Kidney epithelial cell (primary cell): ENCODE measurements around the gene C20orf173. TPM values are rescaled to one million over a fixed set of nuclear protein-coding genes. Genes with fewer than 3 reads are reported as not detected.

ENCODE experiments used
- DNase-seq: peaks from one replicate; pipeline ENCODE4 v3.0.0-alpha.2; 2010; ENCODE audit warnings: low read depth
- H3K27me3 ChIP-seq: 2 replicates; pipeline ENCODE4 v1.6.0; 2011; ENCODE audit warnings: low read length; ENCODE audit not compliant: control insufficient read depth, insufficient read depth
- H3K36me3 ChIP-seq: 2 replicates; pipeline ENCODE4 v1.5.1; 2011; ENCODE audit warnings: low read length; ENCODE audit not compliant: control insufficient read depth, insufficient read depth
- H3K4me3 ChIP-seq: 2 replicates; pipeline ENCODE4 v1.5.1; 2011; ENCODE audit warnings: low read depth, mild to moderate bottlenecking, control low read depth, low read length
- CTCF ChIP-seq: IDR thresholded peaks from 2 replicates; pipeline ENCODE4 v1.5.1; 2011; ENCODE audit warnings: mild to moderate bottlenecking, moderate library complexity, low read length, control low read depth, inconsistent platforms; ENCODE audit not compliant: insufficient read depth, poor library complexity, severe bottlenecking
- total RNA-seq: library from RNA; depleted of rRNA; stranded (reverse); fragments of >200 nt; gene quantifications from 2 replicates; pipeline ENCODE4 v1.2.3, GENCODE V29; 2015

The C20orf173 gene
- not detected in 2 replicates for total RNA-seq

GRCh38 chr20:35529552-35529951 lies at the start of gene C20orf173:
Gene C20orf173 (minus strand): TSS chr20:35529652. CDS start chr20:35529373, 279 bp downstream.
- Histone ChIP-seq H3K27me3 (no peaks in the 10 kb centered on the region), H3K36me3 (no peaks in the 10 kb centered on the region), H3K4me3 (no peak within 1 kb of the TSS)
- TF ChIP-seq CTCF = no peak
- no peak for DNase-seq

GRCh38 chr20:35579196-35579595 lies 49.7 kb upstream of the C20orf173 start:
- H3K36me3 ChIP-seq = no peaks in the 10 kb centered on the region
- no peak for TF ChIP-seq CTCF
- H3K27me3 ChIP-seq = no peaks in the 10 kb centered on the region
- DNase-seq = no peak
- H3K4me3 ChIP-seq = no peak overlapping the region

- H3K36me3 ChIP-seq = no peaks in the 10 kb centered on the region
- H3K27me3 ChIP-seq = no peaks in the 10 kb centered on the region
- H3K4me3 ChIP-seq = no peak overlapping the region
- no peak for DNase-seq
- no peak for TF ChIP-seq CTCF
Observed at GRCh38 chr20:35578469-35578868, 49.0 kb upstream of the C20orf173 start.

- H3K4me3 ChIP-seq = no peak overlapping the region
- no peaks in the 10 kb centered on the region for H3K27me3 ChIP-seq
- H3K36me3 ChIP-seq = no peaks in the 10 kb centered on the region
- no peak for TF ChIP-seq CTCF
- no peak for DNase-seq
Observed at GRCh38 chr20:35576816-35577215, 47.4 kb upstream of the C20orf173 start.

- no peak for DNase-seq
- TF ChIP-seq CTCF = no peak
- Histone ChIP-seq H3K36me3 (no peaks in the 10 kb centered on the region), H3K27me3 (no peaks in the 10 kb centered on the region), H3K4me3 (no peak overlapping the region)
Observed at GRCh38 chr20:35575958-35576357, 46.5 kb upstream of the C20orf173 start.

- DNase-seq = no peak
- Histone ChIP-seq H3K36me3 (no peaks in the 10 kb centered on the region), H3K4me3 (no peak overlapping the region), H3K27me3 (no peaks in the 10 kb centered on the region)
- no peak for TF ChIP-seq CTCF
Observed at GRCh38 chr20:35572838-35573237, 43.4 kb upstream of the C20orf173 start.
